Stimulated activated CD8-positive, alpha-beta memory T cell treated with anti-CD3 and anti-CD28 coated beads, Interleukin-15, amount 100 ng/mL, for 48 hours (primary cell): ENCODE data around the gene ARMH2.
"Not testable (repeated sequence)": the region's sequence is repeated elsewhere in the genome, so short reads cannot be mapped to it uniquely, and the experiment has no call there.

Source experiments
- DNase-seq, 2 donors: peaks; one replicate each; pipeline ENCODE4 v3.0.0-alpha.2; 2020; ENCODE audit warnings: low read depth in 2 of 2

ARMH2 gene

GRCh38 chr6:24764833-24765828, 33.6 kb downstream of the ARMH2 start:
- not testable (repeated sequence) for DNase-seq

GRCh38 chr6:24763578-24763977, 35.1 kb downstream of the ARMH2 start:
- DNase-seq = no peak

- DNase-seq = no peak
These were observed 36.9 kb downstream of the ARMH2 start for GRCh38 chr6:24761851-24762250.

GRCh38 chr6:24761193-24761835, 37.4 kb downstream of the ARMH2 start:
- no peak for DNase-seq

- no peak for DNase-seq
These were observed 38.5 kb downstream of the ARMH2 start for GRCh38 chr6:24760210-24760609.

GRCh38 chr6:24759718-24760117, 39.0 kb downstream of the ARMH2 start:
- no peak for DNase-seq

- no peak for DNase-seq
These were observed 41.1 kb downstream of the ARMH2 start for GRCh38 chr6:24757611-24758010.

- DNase-seq = no peak
These were observed 43.4 kb downstream of the ARMH2 start for GRCh38 chr6:24755279-24755678.

- DNase-seq = not testable (repeated sequence)
These were observed 44.3 kb downstream of the ARMH2 start for GRCh38 chr6:24754378-24754777.

- no peak for DNase-seq
These were observed 45.2 kb downstream of the ARMH2 start for GRCh38 chr6:24753545-24753944.

GRCh38 chr6:24752917-24753492, 45.7 kb downstream of the ARMH2 start:
- DNase-seq = no peak

- DNase-seq = no peak
These were observed 46.2 kb downstream of the ARMH2 start for GRCh38 chr6:24752503-24752902.

- DNase-seq = not testable (repeated sequence)
These were observed 47.8 kb downstream of the ARMH2 start for GRCh38 chr6:24750878-24751277.

- DNase-seq = no peak
These were observed 49.4 kb downstream of the ARMH2 start for GRCh38 chr6:24749297-24749696.
